SJCRH30 (cell line): Measurements from ENCODE around the gene SPATA21. TPM values are rescaled to one million over a fixed set of nuclear protein-coding genes. Genes with fewer than 3 reads are reported as not detected.
"Not testable (repeated sequence)": the region's sequence is repeated elsewhere in the genome, so short reads cannot be mapped to it uniquely, and the experiment has no call there.

Experiments used
- DNase-seq, 2 experiments: peaks; one replicate each; pipeline ENCODE4 v3.0.0-alpha.2; 2015 to 2020
- H3K27ac ChIP-seq: fragments of 250-450 bp; sonication (Bioruptor Pico); 2 replicates; pipeline ENCODE4 v1.5.1; 2020; ENCODE audit warnings: mild to moderate bottlenecking, moderate library complexity
- H3K27me3 ChIP-seq: fragments of 250-450 bp; sonication (Bioruptor Pico); 2 replicates; pipeline ENCODE4 v1.5.1; 2020; ENCODE audit warnings: mild to moderate bottlenecking, moderate library complexity
- H3K36me3 ChIP-seq: fragments of 250-450 bp; sonication (Bioruptor Pico); 2 replicates; pipeline ENCODE4 v1.5.1; 2020; ENCODE audit warnings: mild to moderate bottlenecking, moderate library complexity
- H3K4me1 ChIP-seq: fragments of 250-450 bp; sonication (Bioruptor Pico); 2 replicates; pipeline ENCODE4 v1.5.1; 2020; ENCODE audit warnings: mild to moderate bottlenecking, moderate library complexity
- H3K4me3 ChIP-seq: fragments of 250-450 bp; sonication (Bioruptor Pico); 2 replicates; pipeline ENCODE4 v1.5.1; 2020; ENCODE audit warnings: mild to moderate bottlenecking, moderate library complexity
- H3K9me3 ChIP-seq: fragments of 250-450 bp; sonication (Bioruptor Pico); replicated peaks from 2 replicates; pipeline ENCODE4 v1.5.1; 2020; ENCODE audit warnings: mild to moderate bottlenecking, moderate library complexity
- total RNA-seq: library from RNA; depleted of rRNA; stranded (reverse); fragments of >200 nt; shearing (Covaris generic); gene quantifications from 2 replicates; pipeline ENCODE4 v1.2.3, GENCODE V29; 2014

SPATA21 gene
- total RNA-seq, 1 experiment from 2014 or later, result not detected

DNA sequence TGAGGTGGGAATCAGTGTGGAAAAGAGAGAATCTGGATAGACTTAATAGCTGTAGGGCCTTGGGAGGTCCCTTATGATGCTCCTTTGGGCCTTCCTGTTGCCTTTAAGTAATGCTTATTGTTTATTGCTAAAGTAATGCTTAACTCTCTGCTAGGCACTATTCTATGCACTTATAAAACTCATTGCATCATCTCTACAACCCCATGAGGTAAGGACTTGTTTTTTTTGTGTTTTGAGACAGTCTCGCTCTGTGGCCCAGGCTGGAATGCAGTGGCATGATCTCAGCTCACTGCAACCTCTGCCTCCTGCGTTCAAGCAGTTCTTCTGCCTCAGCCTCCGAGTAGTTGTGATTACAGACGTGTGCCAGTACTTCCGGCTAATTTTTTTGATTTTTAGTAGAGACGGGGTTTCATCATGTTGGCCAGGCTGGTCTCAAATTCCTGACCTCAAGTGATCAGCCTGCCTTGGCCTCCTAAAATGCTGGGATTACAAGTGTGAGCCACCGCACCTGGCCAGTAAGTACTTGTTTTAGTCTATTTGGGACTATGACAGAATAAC, 25.6 kb upstream of the SPATA21 start:
- H3K4me3 ChIP-seq, result no peak overlapping the region

DNA sequence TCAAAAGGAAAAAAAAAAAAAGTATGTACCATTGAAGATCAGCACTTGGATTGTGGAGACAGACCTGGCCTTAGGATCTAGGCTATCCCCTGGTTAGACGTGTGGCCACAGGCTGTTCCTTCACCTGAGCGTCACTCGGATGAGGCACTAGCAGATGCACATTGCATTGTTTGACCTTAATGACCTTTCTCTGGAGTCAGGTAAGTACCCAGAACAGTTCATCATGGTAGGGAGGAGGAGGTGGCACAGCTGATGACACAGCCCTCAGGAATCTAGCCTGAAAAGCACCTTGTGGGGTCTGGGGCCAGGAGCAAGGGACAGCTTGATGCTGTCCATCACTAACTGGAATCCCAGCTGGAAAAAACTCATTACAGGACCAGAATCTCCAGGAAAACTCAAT, 24.5 kb upstream of the SPATA21 start:
- no peak for DNase-seq
- no peaks in the 10 kb centered on the region for H3K9me3 ChIP-seq
- H3K27ac ChIP-seq, result no peak overlapping the region
- no peaks in the 10 kb centered on the region for H3K27me3 ChIP-seq
- H3K4me3 ChIP-seq, result no peak overlapping the region
- no peaks in the 10 kb centered on the region for H3K4me1 ChIP-seq
- H3K36me3 ChIP-seq, result peaks cover 42% of the 10 kb centered on the region

More for the DNA sequence above, 25.6 kb upstream of the SPATA21 start:
- no peaks in the 10 kb centered on the region for H3K4me1 ChIP-seq
- no peak overlapping the region for H3K27ac ChIP-seq
- peaks cover 33% of the 10 kb centered on the region for H3K36me3 ChIP-seq
- DNase-seq, result no peak
- no peaks in the 10 kb centered on the region for H3K9me3 ChIP-seq
- H3K27me3 ChIP-seq, result no peaks in the 10 kb centered on the region

GRCh38 chr1:16459352-16459925, 22.2 kb upstream of the SPATA21 start:
- no peaks in the 10 kb centered on the region for H3K27me3 ChIP-seq
- peaks cover 46% of the 10 kb centered on the region for H3K36me3 ChIP-seq
- no peak overlapping the region for H3K4me3 ChIP-seq
- no peaks in the 10 kb centered on the region for H3K9me3 ChIP-seq
- H3K27ac ChIP-seq, result no peak overlapping the region
- DNase-seq, result no peak
- no peaks in the 10 kb centered on the region for H3K4me1 ChIP-seq

DNA sequence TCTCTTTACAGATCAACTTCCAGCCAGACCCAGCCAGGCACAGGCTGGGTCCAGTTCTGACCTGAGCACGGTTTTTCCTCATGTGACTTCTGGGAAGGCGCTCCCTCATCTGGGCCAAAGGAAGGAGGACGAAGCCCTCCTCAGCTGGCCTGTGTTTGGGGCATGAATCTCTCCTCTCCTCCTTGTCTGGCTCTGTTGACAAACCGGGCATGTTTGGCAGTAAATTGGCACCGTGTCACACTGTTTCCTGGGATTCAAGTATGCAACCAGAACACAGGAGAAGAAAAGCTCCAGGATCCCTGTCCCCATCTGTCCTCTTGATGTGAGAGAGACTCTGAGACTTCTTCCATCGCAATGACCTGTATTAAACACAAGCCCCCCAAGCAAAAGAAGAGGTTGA, 21.6 kb upstream of the SPATA21 start:
- no peaks in the 10 kb centered on the region for H3K9me3 ChIP-seq
- peaks cover 46% of the 10 kb centered on the region for H3K36me3 ChIP-seq
- DNase-seq, result no peak
- H3K4me3 ChIP-seq, result no peak overlapping the region
- H3K27ac ChIP-seq, result no peak overlapping the region
- no peaks in the 10 kb centered on the region for H3K4me1 ChIP-seq
- no peaks in the 10 kb centered on the region for H3K27me3 ChIP-seq

- peaks cover 52% of the 10 kb centered on the region for H3K36me3 ChIP-seq
- not testable (repeated sequence) for H3K27ac ChIP-seq, H3K4me1 ChIP-seq, H3K4me3 ChIP-seq, DNase-seq, H3K9me3 ChIP-seq, H3K27me3 ChIP-seq
These were observed 18.9 kb upstream of the SPATA21 start for GRCh38 chr1:16456151-16456550.

GRCh38 chr1:16454909-16455308, 17.7 kb upstream of the SPATA21 start:
- not testable (repeated sequence) for DNase-seq, H3K4me1 ChIP-seq, H3K9me3 ChIP-seq, H3K4me3 ChIP-seq, H3K27ac ChIP-seq, H3K27me3 ChIP-seq
- H3K36me3 ChIP-seq, result peaks cover 50% of the 10 kb centered on the region

DNA sequence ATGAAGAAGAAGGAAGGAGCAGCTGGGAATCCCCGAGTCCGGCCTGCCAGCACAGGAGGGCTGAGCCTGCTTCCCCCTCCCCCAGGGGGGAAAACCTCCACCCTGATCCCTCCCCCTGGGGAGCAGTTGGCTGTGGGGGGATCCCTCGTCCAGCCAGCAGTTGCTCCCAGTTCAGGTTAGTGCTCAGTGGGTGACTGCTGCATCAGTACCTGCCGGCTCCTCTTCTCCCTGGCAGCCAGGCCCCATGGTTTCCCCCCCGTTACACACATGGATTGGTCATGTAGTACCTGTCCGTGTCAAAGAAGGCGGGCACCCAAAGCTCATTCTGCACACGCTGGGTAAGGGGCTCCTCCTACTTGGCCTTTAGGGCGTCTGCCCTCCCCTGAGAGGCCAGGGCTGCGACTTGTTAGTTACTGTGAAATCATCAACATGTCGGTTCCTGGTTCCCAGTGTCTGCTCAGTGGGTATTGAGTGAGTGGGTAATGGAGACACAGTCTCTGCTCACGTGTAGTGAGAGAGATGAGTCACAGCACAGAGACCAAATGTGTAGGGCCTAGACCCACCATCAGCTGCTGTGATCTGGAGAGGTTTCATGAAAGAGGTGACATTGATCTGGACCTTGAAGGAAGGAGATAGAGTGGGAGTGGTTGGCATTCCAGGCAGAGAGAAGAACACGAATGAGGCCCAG, 14.8 kb upstream of the SPATA21 start:
- H3K27me3 ChIP-seq, result no peaks in the 10 kb centered on the region
- no peak for DNase-seq
- H3K4me1 ChIP-seq, result no peaks in the 10 kb centered on the region
- H3K36me3 ChIP-seq, result peaks cover 46% of the 10 kb centered on the region
- no peaks in the 10 kb centered on the region for H3K9me3 ChIP-seq
- H3K4me3 ChIP-seq, result no peak overlapping the region
- H3K27ac ChIP-seq, result no peak overlapping the region

GRCh38 chr1:16450863-16451481, 13.7 kb upstream of the SPATA21 start:
- Histone ChIP-seq H3K36me3 (peaks cover 42% of the 10 kb centered on the region), H3K27ac (no peak overlapping the region), H3K4me1 (no peaks in the 10 kb centered on the region), H3K27me3 (no peaks in the 10 kb centered on the region), H3K4me3 (no peak overlapping the region), H3K9me3 (no peaks in the 10 kb centered on the region)
- no peak for DNase-seq

GRCh38 chr1:16449666-16450065, 12.4 kb upstream of the SPATA21 start:
- H3K9me3 ChIP-seq, result no peaks in the 10 kb centered on the region
- no peak overlapping the region for H3K4me3 ChIP-seq
- no peak overlapping the region for H3K27ac ChIP-seq
- peaks cover 39% of the 10 kb centered on the region for H3K36me3 ChIP-seq
- no peak for DNase-seq
- H3K27me3 ChIP-seq, result no peaks in the 10 kb centered on the region
- H3K4me1 ChIP-seq, result no peaks in the 10 kb centered on the region

DNA sequence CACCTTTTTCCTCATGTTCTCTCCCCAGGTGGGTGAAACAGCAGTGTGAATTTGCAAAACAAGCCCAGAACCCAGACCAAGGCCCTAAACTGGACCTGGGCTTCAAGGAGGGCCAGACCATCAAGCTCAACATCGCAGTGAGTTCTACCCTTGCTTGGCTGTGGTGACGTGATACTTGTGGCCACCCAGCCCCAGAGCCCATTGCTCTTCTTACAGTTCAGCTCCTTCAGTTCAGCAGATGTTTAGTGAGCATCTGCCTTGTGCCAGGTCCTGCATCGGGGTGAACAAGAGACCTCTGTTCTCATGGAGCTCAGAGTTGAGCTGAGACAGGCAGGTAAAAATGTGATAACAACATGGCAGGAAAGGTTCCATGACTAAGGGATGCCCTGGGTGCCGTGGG, 11.8 kb upstream of the SPATA21 start:
- H3K27me3 ChIP-seq, result no peaks in the 10 kb centered on the region
- no peaks in the 10 kb centered on the region for H3K9me3 ChIP-seq
- H3K36me3 ChIP-seq, result peaks cover 39% of the 10 kb centered on the region
- no peak overlapping the region for H3K27ac ChIP-seq
- H3K4me3 ChIP-seq, result no peak overlapping the region
- DNase-seq, result no peak
- H3K4me1 ChIP-seq, result no peaks in the 10 kb centered on the region

DNA sequence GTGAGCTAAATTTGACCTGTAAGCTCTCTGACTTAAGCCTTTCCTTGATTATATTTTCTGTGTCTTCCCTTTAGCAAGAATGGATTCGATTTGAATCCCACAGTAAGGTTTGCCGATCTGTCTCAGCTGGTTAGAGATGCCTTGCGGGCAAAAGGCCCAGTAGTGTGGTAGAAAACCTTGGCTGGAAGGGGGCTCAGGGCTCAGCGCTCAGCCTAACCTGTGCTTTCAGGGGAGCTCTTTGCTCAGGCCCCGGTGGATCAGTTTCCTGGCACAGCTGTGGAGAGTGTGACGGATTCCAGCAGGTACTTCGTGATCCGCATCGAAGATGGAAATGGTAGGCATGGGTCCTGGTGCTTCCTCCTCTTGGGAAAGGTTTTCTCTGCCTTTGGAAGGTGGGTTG, 10.4 kb upstream of the SPATA21 start:
- no peak overlapping the region for H3K27ac ChIP-seq
- peaks cover 31% of the 10 kb centered on the region for H3K36me3 ChIP-seq
- H3K27me3 ChIP-seq, result no peaks in the 10 kb centered on the region
- H3K9me3 ChIP-seq, result no peaks in the 10 kb centered on the region
- no peaks in the 10 kb centered on the region for H3K4me1 ChIP-seq
- DNase-seq, result no peak
- no peak overlapping the region for H3K4me3 ChIP-seq

- DNase-seq, result no peak
- H3K9me3 ChIP-seq, result no peaks in the 10 kb centered on the region
- H3K27me3 ChIP-seq, result no peaks in the 10 kb centered on the region
- H3K4me1 ChIP-seq, result no peaks in the 10 kb centered on the region
- peaks cover 19% of the 10 kb centered on the region for H3K36me3 ChIP-seq
- H3K27ac ChIP-seq, result no peak overlapping the region
- no peak overlapping the region for H3K4me3 ChIP-seq
These were observed 8.9 kb upstream of the SPATA21 start for GRCh38 chr1:16446116-16446515.

DNA sequence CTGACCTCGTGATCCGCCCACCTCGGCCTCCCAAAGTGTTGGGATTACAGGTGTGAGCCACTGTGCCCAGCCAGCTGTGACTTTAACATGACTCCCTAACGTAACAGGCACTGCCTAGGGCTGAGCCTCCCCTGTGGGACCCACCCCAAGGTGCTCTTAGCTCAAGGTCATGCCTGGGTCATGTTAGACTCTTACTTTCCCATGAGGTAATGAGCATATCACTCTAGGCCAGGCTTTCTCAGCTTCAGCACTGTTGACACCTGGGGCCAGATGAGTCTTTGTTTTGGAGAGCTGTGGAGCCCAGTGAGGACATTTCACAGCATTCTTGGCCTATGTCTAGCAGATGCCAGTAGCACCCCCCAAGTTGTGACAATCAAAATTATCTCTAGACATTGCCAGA, 7.8 kb upstream of the SPATA21 start:
- no peak overlapping the region for H3K4me3 ChIP-seq

GRCh38 chr1:16443975-16444770, 6.9 kb upstream of the SPATA21 start:
- DNase-seq, result no peak
- Histone ChIP-seq H3K36me3 (peaks cover 9% of the 10 kb centered on the region), H3K27ac (no peak overlapping the region)

More for the DNA sequence above, 7.8 kb upstream of the SPATA21 start:
- Histone ChIP-seq H3K36me3 (peaks cover 15% of the 10 kb centered on the region), H3K27ac (no peak overlapping the region), H3K9me3 (no peaks in the 10 kb centered on the region), H3K4me1 (no peaks in the 10 kb centered on the region), H3K27me3 (no peaks in the 10 kb centered on the region)
- DNase-seq, result no peak

DNA sequence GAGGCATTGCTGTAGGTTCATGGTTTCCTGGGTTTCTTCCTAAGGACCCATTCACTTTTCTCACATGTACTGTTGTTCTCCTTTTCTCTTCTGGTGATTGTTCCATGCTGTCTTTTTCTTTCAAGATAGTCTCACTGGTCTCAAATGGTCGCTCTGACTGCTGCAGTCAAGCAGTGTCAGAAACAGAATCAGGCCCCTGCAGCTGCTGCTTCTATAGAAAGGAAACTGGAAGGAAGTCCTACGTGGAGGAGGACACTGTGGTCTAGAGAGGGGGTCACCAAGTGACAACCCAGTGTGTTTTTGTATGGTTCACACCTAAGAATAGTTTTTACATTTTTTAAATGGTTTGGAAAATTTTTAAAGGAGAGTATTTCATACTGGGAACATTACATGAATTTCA, 5.7 kb upstream of the SPATA21 start:
- no peak for DNase-seq
- H3K27me3 ChIP-seq, result no peaks in the 10 kb centered on the region
- no peaks in the 10 kb centered on the region for H3K4me1 ChIP-seq
- no peak overlapping the region for H3K27ac ChIP-seq
- H3K9me3 ChIP-seq, result no peaks in the 10 kb centered on the region
- no peak overlapping the region for H3K4me3 ChIP-seq
- H3K36me3 ChIP-seq, result no peaks in the 10 kb centered on the region; the same call in none of the 2 replicates

More at GRCh38 chr1:16443975-16444770, 6.9 kb upstream of the SPATA21 start:
- no peak overlapping the region for H3K4me3 ChIP-seq
- H3K4me1 ChIP-seq, result no peaks in the 10 kb centered on the region
- H3K9me3 ChIP-seq, result no peaks in the 10 kb centered on the region
- no peaks in the 10 kb centered on the region for H3K27me3 ChIP-seq
